ENCODE data around the gene SPINK2. TPM values are rescaled to one million over a fixed set of nuclear protein-coding genes. Genes with fewer than 3 reads are reported as not detected.

Gene SPINK2
- polyA plus RNA-seq, 1 donor (not counting 4 experiments of a cell fraction or from before 2014, with no cell fraction given) = 0.10 TPM

DNA sequence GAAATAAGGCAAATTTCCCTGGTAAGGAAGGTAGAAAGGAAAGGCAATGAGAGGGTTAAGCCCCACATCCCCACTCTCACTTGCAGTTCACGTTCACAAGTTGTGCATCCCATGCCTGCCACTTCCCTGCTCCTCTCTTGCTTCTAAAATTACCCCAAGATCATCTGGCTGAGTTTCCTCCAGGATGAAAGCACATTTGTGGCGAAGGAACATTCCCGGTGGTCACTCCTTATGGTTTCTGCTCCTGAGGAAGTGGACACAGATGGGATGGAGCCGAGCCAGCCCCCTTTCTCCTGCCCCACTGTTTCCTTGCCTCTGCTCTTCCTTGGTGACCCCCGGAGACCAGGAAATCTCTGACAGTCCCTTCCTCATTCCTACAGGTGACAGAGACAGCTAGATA is 37.5 kb downstream of the SPINK2 start:
- Histone ChIP-seq H3K27me3 (ENCODE audit: control insufficient read depth, extremely low read depth, insufficient read depth, low read length) (peaks cover 6% of the 10 kb centered on the region), H3K9me1 (ENCODE audit: control insufficient read depth, extremely low read depth, insufficient read depth, low read length) (no peaks in the 10 kb centered on the region), H3K9me3 (ENCODE audit: control insufficient read depth, low read depth, low read length) (no peaks in the 10 kb centered on the region), H2AFZ (ENCODE audit: control insufficient read depth, low read length) (no peak overlapping the region), H3K36me3 (ENCODE audit: control insufficient read depth in 2 of 2, extremely low read depth in 1 of 2, insufficient read depth in 2 of 2, low read length in 2 of 2) (no peaks in the 10 kb centered on the region), H4K20me1 (ENCODE audit: control insufficient read depth, extremely low read depth, insufficient read depth, low read length) (no peaks in the 10 kb centered on the region), H3K4me1 (ENCODE audit: control insufficient read depth, extremely low read depth, insufficient read depth, low read length) (no peaks in the 10 kb centered on the region), H3K9ac (ENCODE audit: control insufficient read depth, extremely low read depth, insufficient read depth, low read length) (no peak overlapping the region), H3K4me3 (ENCODE audit: control insufficient read depth in 2 of 3, extremely low read depth in 1 of 3, insufficient read depth in 2 of 3, low read depth in 1 of 3, low read length in 3 of 3) (no peak overlapping the region), H3K79me2 (ENCODE audit: control insufficient read depth, insufficient read depth, low read length) (no peaks in the 10 kb centered on the region), H3K4me2 (ENCODE audit: control insufficient read depth, extremely low read depth, insufficient read depth, low read depth, low read length) (no peak overlapping the region), H3K27ac (ENCODE audit: control insufficient read depth, insufficient read depth, low read length) (no peak overlapping the region)
- DNase-seq (ENCODE audit: low read depth, low spot score) (no peak), FAIRE-seq (no peak)
- dilution Hi-C loops (cut with MboI; ENCODE audit: extremely low pct_ligation_motif_present, low sequenced_read_pairs) = no loop called here
- TF ChIP-seq, protein P1, sequence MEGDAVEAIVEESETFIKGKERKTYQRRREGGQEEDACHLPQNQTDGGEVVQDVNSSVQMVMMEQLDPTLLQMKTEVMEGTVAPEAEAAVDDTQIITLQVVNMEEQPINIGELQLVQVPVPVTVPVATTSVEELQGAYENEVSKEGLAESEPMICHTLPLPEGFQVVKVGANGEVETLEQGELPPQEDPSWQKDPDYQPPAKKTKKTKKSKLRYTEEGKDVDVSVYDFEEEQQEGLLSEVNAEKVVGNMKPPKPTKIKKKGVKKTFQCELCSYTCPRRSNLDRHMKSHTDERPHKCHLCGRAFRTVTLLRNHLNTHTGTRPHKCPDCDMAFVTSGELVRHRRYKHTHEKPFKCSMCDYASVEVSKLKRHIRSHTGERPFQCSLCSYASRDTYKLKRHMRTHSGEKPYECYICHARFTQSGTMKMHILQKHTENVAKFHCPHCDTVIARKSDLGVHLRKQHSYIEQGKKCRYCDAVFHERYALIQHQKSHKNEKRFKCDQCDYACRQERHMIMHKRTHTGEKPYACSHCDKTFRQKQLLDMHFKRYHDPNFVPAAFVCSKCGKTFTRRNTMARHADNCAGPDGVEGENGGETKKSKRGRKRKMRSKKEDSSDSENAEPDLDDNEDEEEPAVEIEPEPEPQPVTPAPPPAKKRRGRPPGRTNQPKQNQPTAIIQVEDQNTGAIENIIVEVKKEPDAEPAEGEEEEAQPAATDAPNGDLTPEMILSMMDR (optimal IDR thresholded peaks at IDR 0.05 in 1 of 3, IDR thresholded peaks at IDR 0.05 in 1 of 3, conservative IDR thresholded peaks at IDR 0.05 in 1 of 3; ENCODE audit: extremely low read depth in 1 of 3, insufficient read depth in 2 of 3, low read length in 3 of 3) = no peak
- TF ChIP-seq EZH2 (IDR thresholded peaks at IDR 0.05; ENCODE audit: low read length) = no peak

DNA sequence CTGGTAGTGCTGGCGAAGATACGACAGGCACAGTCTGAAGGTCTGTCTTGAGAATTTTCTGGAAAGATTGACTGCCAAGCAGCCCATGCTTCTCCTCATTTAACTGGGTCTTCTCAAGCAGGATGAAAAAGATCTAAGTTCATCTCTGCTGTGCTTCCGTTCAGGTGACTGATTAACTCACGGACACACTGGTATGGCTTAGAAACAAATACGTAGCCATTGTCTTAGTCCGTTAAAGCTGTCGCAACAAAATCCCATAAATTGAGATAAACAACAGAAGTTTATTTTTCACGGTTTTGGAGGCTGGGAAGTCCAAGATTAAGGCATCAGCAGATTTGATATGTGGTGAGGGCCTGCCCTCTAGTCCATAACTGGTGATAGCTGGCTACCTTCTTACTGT is 39.5 kb downstream of the SPINK2 start:
- no peaks in the 10 kb centered on the region for H3K9me3 ChIP-seq (ENCODE audit: control insufficient read depth, low read depth, low read length)
- H3K4me2 ChIP-seq (ENCODE audit: control insufficient read depth, extremely low read depth, insufficient read depth, low read depth, low read length) = no peak overlapping the region
- no peak overlapping the region for H3K9ac ChIP-seq (ENCODE audit: control insufficient read depth, extremely low read depth, insufficient read depth, low read length)
- FAIRE-seq (no peak), DNase-seq (ENCODE audit: low read depth, low spot score) (no peak)
- H3K36me3 ChIP-seq (ENCODE audit: control insufficient read depth in 2 of 2, extremely low read depth in 1 of 2, insufficient read depth in 2 of 2, low read length in 2 of 2) = no peaks in the 10 kb centered on the region
- H3K27ac ChIP-seq (ENCODE audit: control insufficient read depth, insufficient read depth, low read length) = no peak overlapping the region
- no peak for TF ChIP-seq EZH2 (IDR thresholded peaks at IDR 0.05; ENCODE audit: low read length)
- TF ChIP-seq, protein P1 (optimal IDR thresholded peaks at IDR 0.05 in 1 of 3, IDR thresholded peaks at IDR 0.05 in 1 of 3, conservative IDR thresholded peaks at IDR 0.05 in 1 of 3; ENCODE audit: extremely low read depth in 1 of 3, insufficient read depth in 2 of 3, low read length in 3 of 3) = no peak
- H3K4me1 ChIP-seq (ENCODE audit: control insufficient read depth, extremely low read depth, insufficient read depth, low read length) = no peaks in the 10 kb centered on the region
- no peaks in the 10 kb centered on the region for H4K20me1 ChIP-seq (ENCODE audit: control insufficient read depth, extremely low read depth, insufficient read depth, low read length)
- peaks cover 6% of the 10 kb centered on the region for H3K27me3 ChIP-seq (ENCODE audit: control insufficient read depth, extremely low read depth, insufficient read depth, low read length)
- H2AFZ ChIP-seq (ENCODE audit: control insufficient read depth, low read length) = no peak overlapping the region
- dilution Hi-C loops (cut with MboI; ENCODE audit: extremely low pct_ligation_motif_present, low sequenced_read_pairs) = no loop called here
- H3K79me2 ChIP-seq (ENCODE audit: control insufficient read depth, insufficient read depth, low read length) = no peaks in the 10 kb centered on the region
- no peaks in the 10 kb centered on the region for H3K9me1 ChIP-seq (ENCODE audit: control insufficient read depth, extremely low read depth, insufficient read depth, low read length)
- H3K4me3 ChIP-seq (ENCODE audit: control insufficient read depth in 2 of 3, extremely low read depth in 1 of 3, insufficient read depth in 2 of 3, low read depth in 1 of 3, low read length in 3 of 3) = no peak overlapping the region
